NT2/D1 (cell line): ENCODE data around the gene IMMP2L.

ENCODE experiments used
- SUZ12 ChIP-seq: IDR thresholded peaks from 2 replicates; pipeline ENCODE4 v1.6.1; 2011; ENCODE audit not compliant: insufficient read length, insufficient read depth; ENCODE audit errors: extremely low read depth
- YY1 ChIP-seq: IDR thresholded peaks from 2 replicates; pipeline ENCODE4 v1.6.1; 2011; ENCODE audit not compliant: insufficient read length, insufficient read depth
- ZNF274 ChIP-seq: IDR thresholded peaks from 2 replicates; pipeline ENCODE4 v1.6.1; 2011; ENCODE audit warnings: mild to moderate bottlenecking, low read depth, low read length

GRCh38 chr7:111532625-111533024 lies 29.7 kb downstream of the IMMP2L start:
- TF ChIP-seq YY1 (no peak), ZNF274 (no peak), SUZ12 (no peak)
